Fibroblast of skin of scalp (primary cell): Measurements from ENCODE around the gene ARHGAP32.
"Not testable (repeated sequence)": the region's sequence is repeated elsewhere in the genome, so short reads cannot be mapped to it uniquely, and the experiment has no call there.

Source experiments
- DNase-seq: peaks from one replicate; pipeline ENCODE4 v3.0.0-alpha.2; 2013

Gene ARHGAP32

GRCh38 chr11:128928400-128928799, 263.7 kb downstream of the ARHGAP32 start:
- no peak for DNase-seq

- no peak for DNase-seq
These were observed 264.3 kb downstream of the ARHGAP32 start for GRCh38 chr11:128927683-128928336.

GRCh38 chr11:128927108-128927461, 265.0 kb downstream of the ARHGAP32 start:
- no peak for DNase-seq

DNA sequence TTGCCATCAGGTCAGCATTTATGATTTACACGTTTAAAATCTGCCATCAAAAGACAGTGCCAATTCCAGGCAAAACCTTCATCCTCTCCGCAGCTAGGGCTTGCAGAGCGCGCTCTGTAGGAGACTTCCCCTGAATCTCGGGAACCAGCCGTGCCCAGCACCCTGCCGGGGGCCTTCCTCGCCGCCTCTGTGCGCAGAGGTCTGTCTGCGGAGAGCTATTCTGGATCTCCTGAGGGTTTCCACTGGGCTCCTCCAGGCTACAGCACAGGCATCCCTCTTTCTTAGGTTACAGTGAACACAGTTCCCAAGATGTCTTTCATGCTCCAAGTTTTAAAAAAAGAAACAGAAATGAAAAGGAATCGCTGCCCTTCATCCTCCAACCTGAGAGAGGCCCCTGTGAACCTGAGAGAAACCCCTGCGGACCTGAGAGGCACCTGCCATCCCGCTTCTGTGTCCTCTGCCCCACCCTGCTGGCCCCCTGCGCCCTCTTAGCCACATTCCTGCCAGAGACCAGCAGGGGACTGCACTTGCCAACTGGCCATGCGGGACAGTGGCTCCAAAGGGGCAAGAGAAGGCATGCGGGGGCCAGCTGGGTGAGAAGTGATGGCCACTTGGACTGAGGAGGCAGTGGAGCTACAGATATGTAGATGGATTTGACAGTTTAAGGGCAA, 265.6 kb downstream of the ARHGAP32 start:
- no peak for DNase-seq

GRCh38 chr11:128926000-128926399, 266.1 kb downstream of the ARHGAP32 start:
- no peak for DNase-seq

DNA sequence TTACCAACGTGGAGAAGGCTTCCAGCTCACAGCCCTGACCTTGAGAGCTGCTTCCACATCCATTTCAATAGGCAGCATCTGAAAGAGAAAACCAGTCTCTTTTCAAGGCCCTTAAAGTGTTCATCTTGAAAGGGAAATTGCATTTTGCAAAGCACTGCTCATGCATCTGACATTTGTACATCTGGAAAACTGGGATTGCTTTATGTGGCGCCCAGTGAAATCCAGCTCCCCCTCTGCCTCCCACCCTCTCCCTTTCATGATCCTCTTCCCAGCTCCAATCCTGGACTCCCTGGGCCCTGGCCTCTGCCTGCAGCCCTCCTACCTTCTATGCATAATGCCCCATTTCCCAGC, 266.9 kb downstream of the ARHGAP32 start:
- DNase-seq = no peak

GRCh38 chr11:128924510-128925249, 267.4 kb downstream of the ARHGAP32 start:
- no peak for DNase-seq

- DNase-seq = no peak
These were observed 268.0 kb downstream of the ARHGAP32 start for GRCh38 chr11:128924104-128924503.

DNA sequence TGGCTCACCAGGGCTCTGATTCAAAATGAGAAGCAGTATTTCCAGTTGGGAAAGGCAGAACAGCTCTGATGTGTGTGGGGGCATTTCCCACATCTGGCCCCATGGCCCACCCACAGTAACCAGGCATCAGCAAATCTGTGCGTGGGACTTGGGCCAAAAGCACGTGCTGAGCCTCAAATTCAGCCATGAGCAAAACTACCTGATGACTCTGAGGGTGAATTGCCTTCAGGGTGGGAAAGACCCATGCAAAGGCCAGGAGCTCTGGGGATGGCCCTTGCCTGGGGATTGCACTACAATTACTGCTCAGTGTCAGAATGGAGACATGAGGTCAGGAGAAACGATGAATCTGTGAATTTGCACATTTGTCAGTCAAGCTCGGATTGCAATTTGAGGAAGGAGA, 270.3 kb downstream of the ARHGAP32 start:
- no peak for DNase-seq

DNA sequence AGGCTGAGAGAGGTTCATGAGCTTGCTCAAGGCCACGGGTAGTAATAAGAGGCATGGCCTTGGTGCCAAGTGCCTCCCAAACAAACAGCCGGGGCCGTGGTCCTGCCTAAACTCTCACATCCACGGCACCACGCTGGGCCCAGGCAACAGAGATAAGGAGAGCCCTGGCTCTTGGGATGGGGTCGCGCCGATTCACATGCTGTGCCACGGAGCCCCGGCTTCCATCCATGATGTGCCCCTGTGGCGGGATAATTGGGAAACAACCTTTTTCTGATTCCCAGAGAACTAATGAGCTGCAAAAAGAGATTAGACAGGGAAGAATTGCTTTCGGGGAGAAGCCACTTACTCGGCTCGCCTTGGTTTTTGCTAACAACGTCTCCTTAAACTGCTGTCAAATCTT, 271.5 kb downstream of the ARHGAP32 start:
- DNase-seq = no peak

DNA sequence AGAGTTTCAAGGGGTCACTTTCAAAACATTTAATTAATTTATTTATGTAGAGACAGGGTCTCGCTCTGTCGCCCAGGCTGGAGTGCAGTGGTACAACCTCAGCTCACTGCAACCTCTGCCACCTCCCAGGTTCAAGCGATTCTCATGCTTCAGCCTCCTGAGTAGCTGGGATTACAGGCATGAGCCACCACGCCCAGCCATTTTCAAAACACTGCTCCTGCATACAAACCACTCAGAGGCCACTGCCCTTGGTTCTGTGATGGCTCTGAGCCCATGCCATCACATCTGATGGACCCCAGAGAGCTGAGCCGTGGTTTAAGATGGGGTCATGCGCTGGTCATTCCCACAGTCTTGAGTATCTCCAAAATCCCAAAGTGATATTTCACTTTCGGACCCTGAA, 272.5 kb downstream of the ARHGAP32 start:
- DNase-seq = not testable (repeated sequence)

DNA sequence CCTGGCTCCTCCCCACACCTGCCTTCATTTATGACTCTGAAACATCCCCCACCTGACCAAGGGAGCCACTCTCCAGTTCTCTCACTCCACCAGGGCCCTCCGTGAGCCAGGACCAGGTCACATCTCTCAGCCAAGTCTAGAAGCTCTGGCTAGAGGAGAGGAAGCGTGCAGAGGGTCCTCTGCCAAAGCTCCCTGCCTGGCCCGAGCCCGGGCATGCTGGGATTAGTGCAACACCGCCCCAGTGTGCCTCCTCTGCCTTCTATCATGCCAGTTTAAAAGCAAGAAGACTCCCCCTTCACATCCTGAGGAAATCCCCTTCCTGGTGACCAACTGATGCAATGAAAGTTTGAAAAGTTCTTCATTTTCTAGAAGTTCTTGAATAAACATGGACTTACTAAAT, 272.9 kb downstream of the ARHGAP32 start:
- DNase-seq = no peak

- DNase-seq = no peak
These were observed 274.9 kb downstream of the ARHGAP32 start for GRCh38 chr11:128917144-128917724.

DNA sequence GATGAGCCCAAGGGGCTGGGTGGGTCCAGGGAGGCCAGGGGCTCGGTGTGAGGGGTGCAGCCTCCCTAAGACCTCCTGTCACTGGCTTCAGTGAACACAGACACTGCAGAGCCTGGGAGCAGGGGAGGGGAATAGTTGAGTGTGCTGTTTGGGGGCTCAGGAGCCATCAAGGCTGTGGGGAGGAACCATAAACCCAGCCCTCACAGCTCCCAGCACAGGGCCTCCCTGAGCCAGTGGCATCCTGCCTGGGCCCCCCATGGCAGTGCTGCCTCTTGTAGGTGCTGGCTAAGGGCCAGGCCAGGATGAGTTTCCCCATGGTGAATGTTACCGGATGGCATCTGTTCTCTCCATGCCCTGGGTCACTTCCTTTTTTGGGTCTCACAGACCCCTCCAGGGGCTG, 275.4 kb downstream of the ARHGAP32 start:
- no peak for DNase-seq

DNA sequence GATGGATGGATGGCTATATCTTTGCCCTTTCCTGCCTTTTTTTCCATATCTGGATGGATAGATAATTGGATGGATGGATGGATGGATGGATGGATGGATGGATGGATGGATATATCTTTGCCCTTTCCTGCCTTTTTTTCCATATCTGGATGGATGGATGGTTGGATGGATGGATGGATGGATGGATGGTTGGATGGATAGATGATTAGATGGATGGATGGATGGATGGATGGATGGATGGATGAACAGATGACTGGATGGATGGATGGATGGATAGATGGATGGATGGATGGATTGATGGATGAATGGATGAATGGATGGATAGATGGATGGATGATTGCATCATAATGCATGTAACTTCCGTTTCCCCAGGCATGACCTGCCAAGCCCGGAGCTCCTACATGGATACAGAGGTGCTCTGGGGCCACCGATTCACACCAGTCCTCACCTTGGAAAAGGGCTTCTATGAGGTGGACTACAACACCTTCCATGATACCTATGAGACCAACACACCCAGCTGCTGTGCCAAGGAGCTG, 276.0 kb downstream of the ARHGAP32 start:
- no peak for DNase-seq

DNA sequence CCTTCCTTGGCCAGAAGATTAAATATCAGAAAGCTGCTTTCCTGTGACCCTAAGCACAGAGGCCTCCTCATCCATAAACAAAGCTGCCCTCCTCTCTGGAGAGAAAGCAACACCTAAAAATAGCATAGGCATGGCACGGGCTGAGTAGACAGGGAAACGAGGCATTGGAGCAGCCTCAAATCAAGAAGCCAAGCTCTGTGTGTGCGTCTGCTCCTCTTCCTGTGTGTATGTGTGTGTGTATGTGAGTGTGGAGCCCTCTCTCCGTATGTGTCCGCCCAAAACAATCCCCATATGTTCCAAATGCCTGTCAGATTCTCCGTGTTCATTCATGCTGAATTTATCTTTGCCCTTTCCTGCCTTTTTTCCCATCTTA, 277.0 kb downstream of the ARHGAP32 start:
- DNase-seq = no peak
